GM21423 (cell line): ENCODE measurements around the gene SKI.

ENCODE experiments used
- ATAC-seq: cut with Tn5 transposase; IDR thresholded peaks from one replicate; pipeline ENCODE4 v1.9.1; 2021; ENCODE audit warnings: mild to moderate bottlenecking, moderate library complexity; ENCODE audit not compliant: unreplicated experiment

SKI gene

GRCh38 chr1:2209400-2210083 lies 18.6 kb upstream of the SKI start:
- ATAC-seq = no peak

DNA sequence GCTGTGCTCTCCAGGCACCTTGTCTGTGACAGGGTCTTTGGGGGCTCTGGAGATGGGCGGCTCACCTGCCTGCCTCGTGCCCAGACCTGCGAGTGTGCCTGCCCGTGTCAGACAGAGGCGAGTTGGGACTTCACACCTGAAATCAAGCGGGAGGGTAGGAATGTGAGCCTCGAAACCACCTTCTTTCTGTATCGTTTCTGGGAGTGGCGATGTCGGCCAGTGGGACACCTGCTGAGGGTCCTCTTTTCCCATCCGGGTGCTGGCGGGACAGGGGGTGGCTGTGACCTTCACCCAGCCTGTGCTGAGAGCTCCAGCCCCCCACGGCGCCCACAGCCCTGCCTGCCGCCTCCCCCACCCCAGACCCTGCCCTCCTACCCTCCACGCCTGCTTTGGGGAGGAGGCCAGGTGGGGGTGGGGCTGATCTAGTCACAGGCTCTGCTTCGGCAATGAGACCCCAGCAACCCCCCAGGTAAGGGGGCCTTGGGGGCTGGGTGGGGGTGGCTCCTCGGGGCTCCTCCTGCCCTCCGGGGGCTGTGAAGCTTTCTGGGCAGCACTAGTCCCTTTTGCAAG lies 17.9 kb upstream of the SKI start:
- no peak for ATAC-seq

DNA sequence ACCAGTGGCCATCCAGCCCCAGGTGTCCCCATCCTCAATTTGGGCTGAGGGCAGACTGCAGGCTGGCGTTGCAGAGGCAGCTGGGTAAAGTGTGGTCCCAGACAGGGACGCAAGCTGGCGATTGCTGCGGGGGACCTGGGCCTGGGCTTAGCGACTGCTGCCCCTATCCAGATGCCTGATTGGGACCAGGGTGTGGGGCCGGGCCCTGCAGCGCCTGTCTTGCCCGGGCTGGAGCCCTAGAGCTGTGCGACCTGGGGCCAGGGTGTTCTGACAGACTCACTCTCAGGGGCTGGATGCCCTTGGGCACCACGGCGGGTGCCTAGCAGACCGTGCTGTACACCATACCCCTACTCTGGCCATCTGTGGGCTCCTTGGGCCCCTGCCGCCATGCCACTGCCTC lies 17.3 kb upstream of the SKI start:
- no peak for ATAC-seq

DNA sequence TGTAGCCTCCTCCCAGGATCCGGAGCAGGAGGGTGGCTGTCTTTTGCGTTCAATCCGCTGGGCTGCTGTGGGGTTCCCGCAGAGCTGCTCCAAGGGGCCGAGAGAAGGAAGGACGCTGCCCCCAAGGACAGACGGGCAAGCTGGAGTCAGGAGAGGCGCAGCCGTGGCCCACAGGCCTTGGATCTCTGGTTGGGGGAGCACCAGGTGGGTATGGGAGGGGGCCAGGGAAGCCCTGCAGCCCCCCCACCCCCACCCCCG lies 15.9 kb upstream of the SKI start:
- ATAC-seq = no peak

- ATAC-seq = no peak
Measured at GRCh38 chr1:2212532-2213491, 15.3 kb upstream of the SKI start.

GRCh38 chr1:2213576-2214505 lies 14.3 kb upstream of the SKI start:
- no peak for ATAC-seq

DNA sequence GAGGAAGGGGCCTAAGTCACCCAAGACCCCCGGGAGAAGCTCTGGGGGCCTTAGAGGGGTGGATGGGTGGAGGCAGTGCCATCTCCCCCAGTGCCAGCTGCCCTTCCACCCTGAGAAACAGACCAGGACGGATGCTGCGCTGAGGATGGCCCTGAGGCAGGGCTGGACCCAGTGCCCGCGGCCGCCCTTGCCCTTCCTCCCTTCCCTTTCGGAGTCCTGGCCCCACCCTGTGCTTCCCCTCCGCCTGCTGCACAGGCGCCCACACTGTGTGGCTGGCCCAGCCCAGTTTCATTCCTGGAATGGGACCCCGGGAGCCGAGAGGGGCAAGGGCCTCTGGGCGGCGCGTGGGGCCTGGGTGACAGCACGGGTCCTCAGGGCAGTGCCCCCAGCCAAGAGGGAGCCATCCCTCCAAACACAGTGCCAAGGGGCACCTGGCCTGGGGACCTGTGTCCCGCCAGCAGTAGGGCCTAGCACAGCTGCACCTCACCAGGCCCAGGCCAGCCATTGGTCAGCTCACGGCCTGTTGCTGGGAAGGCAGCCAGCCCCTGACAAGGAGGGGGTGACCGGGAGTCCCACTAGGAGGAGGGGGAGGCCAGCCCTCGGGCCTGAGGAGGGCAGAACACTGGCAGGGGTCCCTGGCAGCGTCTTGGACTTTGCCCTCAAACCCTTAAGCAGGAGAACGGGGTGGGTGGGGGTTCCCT lies 13.4 kb upstream of the SKI start:
- ATAC-seq = no peak

- ATAC-seq = no peak
Measured at GRCh38 chr1:2215329-2215728, 12.8 kb upstream of the SKI start.

GRCh38 chr1:2215909-2216766 lies 12.0 kb upstream of the SKI start:
- ATAC-seq = no peak

DNA sequence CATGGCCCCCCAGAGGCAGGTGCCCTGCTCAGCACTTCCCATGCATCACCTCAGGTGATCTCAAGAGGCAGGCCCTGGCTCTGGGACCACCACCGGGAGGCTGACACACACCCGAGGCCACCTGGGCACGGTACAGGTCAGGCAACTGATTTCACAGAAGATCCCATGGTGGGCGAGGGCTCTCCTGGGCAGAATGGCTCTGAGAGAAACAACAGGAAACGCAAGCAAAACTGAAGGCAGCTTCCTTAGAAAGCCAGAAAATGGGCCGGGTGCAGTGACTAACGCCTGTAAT lies 11.4 kb upstream of the SKI start:
- ATAC-seq = no peak

DNA sequence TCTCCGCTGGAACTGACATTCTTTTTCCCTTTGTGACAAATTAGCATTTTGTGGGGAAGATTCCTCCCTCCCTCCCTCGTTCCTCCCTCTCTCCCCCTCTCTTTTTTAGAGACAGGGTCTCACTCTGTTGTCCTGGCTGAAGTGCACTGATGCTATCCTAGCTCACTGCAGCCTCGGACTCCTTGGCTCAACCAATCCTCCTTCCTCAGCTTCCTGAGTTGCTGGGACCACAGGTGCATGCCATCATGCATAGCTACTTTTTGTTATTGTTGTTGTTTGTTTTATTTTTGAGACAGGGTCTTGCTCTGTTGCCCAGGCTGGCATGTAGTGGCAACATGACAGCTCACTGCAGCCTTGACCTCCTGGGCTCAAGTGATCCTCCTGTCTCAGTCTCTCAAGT lies 6.8 kb upstream of the SKI start:
- ATAC-seq = no peak

GRCh38 chr1:2224170-2224584 lies 3.9 kb upstream of the SKI start:
- ATAC-seq = no peak

DNA sequence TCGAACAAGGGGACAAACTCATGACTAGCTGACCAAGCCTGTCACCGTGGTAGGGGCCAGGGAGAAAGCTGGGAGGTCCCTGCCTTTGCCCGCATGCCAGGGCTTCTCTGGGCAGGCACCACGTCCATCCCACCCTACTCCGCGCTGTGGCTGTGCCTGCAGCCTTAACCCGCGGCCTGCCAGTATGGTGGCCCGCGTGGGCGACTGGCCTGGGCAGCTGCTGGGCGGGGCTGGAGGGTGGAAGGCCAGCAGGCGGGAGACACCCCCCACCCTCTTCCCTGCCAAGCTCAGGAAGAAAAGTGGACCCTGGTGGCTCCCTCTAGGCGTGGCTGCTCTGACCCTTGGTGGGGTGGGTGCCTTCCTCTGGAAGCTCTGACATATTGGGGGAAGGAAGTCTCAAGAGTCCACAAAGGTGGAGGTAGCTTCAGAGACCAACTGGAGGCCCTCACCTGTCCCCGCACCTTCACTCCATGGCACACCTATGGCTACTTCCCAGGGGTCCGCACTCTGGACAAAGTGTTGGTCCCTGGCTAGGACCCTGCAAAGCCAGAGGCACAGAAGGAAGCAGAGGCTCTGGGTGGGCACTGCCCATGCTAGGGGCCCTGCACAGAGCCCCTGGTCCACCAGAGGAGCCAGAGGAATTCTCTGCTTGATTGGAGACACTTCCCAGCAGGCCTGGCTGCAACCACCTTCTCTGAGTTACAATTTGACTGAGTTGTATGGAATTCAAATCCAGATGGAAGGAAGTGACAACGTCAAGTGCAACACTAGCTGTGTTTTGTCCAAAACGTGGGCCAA lies 3.3 kb upstream of the SKI start:
- no peak for ATAC-seq

GRCh38 chr1:2226525-2227345 lies 1.4 kb upstream of the SKI start:
- no peak for ATAC-seq

- ATAC-seq = peak; percentile 89
Measured at GRCh38 chr1:2227346-2228156, 568 bp upstream of the SKI start.

DNA sequence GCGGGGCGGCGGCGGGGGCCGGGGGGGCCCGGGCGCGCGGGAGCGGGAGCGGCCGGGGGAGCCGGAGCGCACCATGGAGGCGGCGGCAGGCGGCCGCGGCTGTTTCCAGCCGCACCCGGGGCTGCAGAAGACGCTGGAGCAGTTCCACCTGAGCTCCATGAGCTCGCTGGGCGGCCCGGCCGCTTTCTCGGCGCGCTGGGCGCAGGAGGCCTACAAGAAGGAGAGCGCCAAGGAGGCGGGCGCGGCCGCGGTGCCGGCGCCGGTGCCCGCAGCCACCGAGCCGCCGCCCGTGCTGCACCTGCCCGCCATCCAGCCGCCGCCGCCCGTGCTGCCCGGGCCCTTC lies 546 bp downstream of the SKI start:
- no peak for ATAC-seq
